GM20431 (cell line): ENCODE results near the gene HOOK1.
"Not testable (repeated sequence)": the region's sequence is repeated elsewhere in the genome, so short reads cannot be mapped to it uniquely, and the experiment has no call there.

Experiments
- in situ Hi-C: fragments of 300-500 bp; cut with MseI, MboI; formaldehyde crosslinking; loops from one replicate; pipeline ENCODE4 v1.15.0; 2020; ENCODE audit warnings: low sequenced_read_pairs; ENCODE audit not compliant: unreplicated experiment

The HOOK1 gene

GRCh38 chr1:59880735-59881134, 66.0 kb downstream of the HOOK1 start:
- in situ Hi-C loops: no loop called here

- in situ Hi-C loops: no loop called here
Observed at GRCh38 chr1:59885160-59885832, 70.5 kb downstream of the HOOK1 start.

- in situ Hi-C loops: no loop called here
Observed at GRCh38 chr1:59892841-59893811, 78.4 kb downstream of the HOOK1 start.

- in situ Hi-C loops: no loop called here
Observed at GRCh38 chr1:59897165-59897564, 82.4 kb downstream of the HOOK1 start.

GRCh38 chr1:59898927-59899326, 84.2 kb downstream of the HOOK1 start:
- in situ Hi-C loops: no loop called here

GRCh38 chr1:59900640-59901039, 85.9 kb downstream of the HOOK1 start:
- in situ Hi-C loops: no loop called here

GRCh38 chr1:59901770-59902388, 87.1 kb downstream of the HOOK1 start:
- in situ Hi-C loops: no loop called here

- in situ Hi-C loops: no loop called here
Observed at GRCh38 chr1:59903141-59903754, 88.5 kb downstream of the HOOK1 start.

- in situ Hi-C loops: no loop called here
Observed at GRCh38 chr1:59906931-59907330, 92.2 kb downstream of the HOOK1 start.

- in situ Hi-C loops: no loop called here
Observed at GRCh38 chr1:59908084-59908483, 93.3 kb downstream of the HOOK1 start.

- in situ Hi-C loops: no loop called here
Observed at GRCh38 chr1:59908682-59909081, 93.9 kb downstream of the HOOK1 start.

GRCh38 chr1:59914791-59915286, 100.1 kb downstream of the HOOK1 start:
- in situ Hi-C loops: not testable (repeated sequence)

- in situ Hi-C loops: no loop called here
Observed at GRCh38 chr1:59915516-59915915, 100.8 kb downstream of the HOOK1 start.

- in situ Hi-C loops: no loop called here
Observed at GRCh38 chr1:59917026-59917784, 102.5 kb downstream of the HOOK1 start.

- in situ Hi-C loops: no loop called here
Observed at GRCh38 chr1:59917785-59918180, 103.0 kb downstream of the HOOK1 start.

GRCh38 chr1:59919746-59920145, 105.0 kb downstream of the HOOK1 start:
- in situ Hi-C loops: no loop called here

GRCh38 chr1:59921258-59921899, 106.6 kb downstream of the HOOK1 start:
- in situ Hi-C loops: not testable (repeated sequence)

GRCh38 chr1:59924653-59925052, 109.9 kb downstream of the HOOK1 start:
- in situ Hi-C loops: no loop called here
